GM19035 (cell line): Measurements from ENCODE around the gene B9D1.

ENCODE experiments used
- ATAC-seq: cut with Tn5 transposase; IDR thresholded peaks from one replicate; pipeline ENCODE4 v1.9.1; 2021; ENCODE audit not compliant: unreplicated experiment

The B9D1 gene

GRCh38 chr17:19377602-19378415 lies 15.3 kb upstream of the B9D1 start:
- ATAC-seq: peak; percentile 93

- no peak for ATAC-seq
Observed at GRCh38 chr17:19376811-19377210, 14.3 kb upstream of the B9D1 start.

GRCh38 chr17:19375732-19376131 lies 13.2 kb upstream of the B9D1 start:
- ATAC-seq: no peak

GRCh38 chr17:19374136-19374535 lies 11.6 kb upstream of the B9D1 start:
- no peak for ATAC-seq

GRCh38 chr17:19372866-19373504 lies 10.5 kb upstream of the B9D1 start:
- no peak for ATAC-seq

- ATAC-seq: no peak
Observed at GRCh38 chr17:19372439-19372838, 9.9 kb upstream of the B9D1 start.

GRCh38 chr17:19372011-19372370 lies 9.5 kb upstream of the B9D1 start:
- no peak for ATAC-seq

GRCh38 chr17:19371259-19372010 lies 8.9 kb upstream of the B9D1 start:
- ATAC-seq: no peak

GRCh38 chr17:19370493-19370960 lies 8.0 kb upstream of the B9D1 start:
- no peak for ATAC-seq

- ATAC-seq: no peak
Observed at GRCh38 chr17:19369846-19370492, 7.4 kb upstream of the B9D1 start.

- no peak for ATAC-seq
Observed at GRCh38 chr17:19369107-19369778, 6.7 kb upstream of the B9D1 start.

GRCh38 chr17:19368229-19368628 lies 5.7 kb upstream of the B9D1 start:
- no peak for ATAC-seq

- ATAC-seq: no peak
Observed at GRCh38 chr17:19366637-19366972, 4.1 kb upstream of the B9D1 start.

GRCh38 chr17:19365833-19366636 lies 3.5 kb upstream of the B9D1 start:
- no peak for ATAC-seq

- no peak for ATAC-seq
Observed at GRCh38 chr17:19365499-19365817, 2.9 kb upstream of the B9D1 start.

- no peak for ATAC-seq
Observed at GRCh38 chr17:19364699-19365498, 2.4 kb upstream of the B9D1 start.

GRCh38 chr17:19363460-19364035 lies 1.0 kb upstream of the B9D1 start:
- no peak for ATAC-seq

GRCh38 chr17:19363114-19363438 lies 553 bp upstream of the B9D1 start:
- no peak for ATAC-seq

- no peak for ATAC-seq
Observed at GRCh38 chr17:19361944-19362276, 613 bp downstream of the B9D1 start.
